ENCODE results near the gene CHGA. TPM values are rescaled to one million over a fixed set of nuclear protein-coding genes. Genes with fewer than 3 reads are reported as not detected.

Gene CHGA
- total RNA-seq, 1 experiment from 2014 or later = 8.5 TPM

- TF ChIP-seq, protein P1, sequence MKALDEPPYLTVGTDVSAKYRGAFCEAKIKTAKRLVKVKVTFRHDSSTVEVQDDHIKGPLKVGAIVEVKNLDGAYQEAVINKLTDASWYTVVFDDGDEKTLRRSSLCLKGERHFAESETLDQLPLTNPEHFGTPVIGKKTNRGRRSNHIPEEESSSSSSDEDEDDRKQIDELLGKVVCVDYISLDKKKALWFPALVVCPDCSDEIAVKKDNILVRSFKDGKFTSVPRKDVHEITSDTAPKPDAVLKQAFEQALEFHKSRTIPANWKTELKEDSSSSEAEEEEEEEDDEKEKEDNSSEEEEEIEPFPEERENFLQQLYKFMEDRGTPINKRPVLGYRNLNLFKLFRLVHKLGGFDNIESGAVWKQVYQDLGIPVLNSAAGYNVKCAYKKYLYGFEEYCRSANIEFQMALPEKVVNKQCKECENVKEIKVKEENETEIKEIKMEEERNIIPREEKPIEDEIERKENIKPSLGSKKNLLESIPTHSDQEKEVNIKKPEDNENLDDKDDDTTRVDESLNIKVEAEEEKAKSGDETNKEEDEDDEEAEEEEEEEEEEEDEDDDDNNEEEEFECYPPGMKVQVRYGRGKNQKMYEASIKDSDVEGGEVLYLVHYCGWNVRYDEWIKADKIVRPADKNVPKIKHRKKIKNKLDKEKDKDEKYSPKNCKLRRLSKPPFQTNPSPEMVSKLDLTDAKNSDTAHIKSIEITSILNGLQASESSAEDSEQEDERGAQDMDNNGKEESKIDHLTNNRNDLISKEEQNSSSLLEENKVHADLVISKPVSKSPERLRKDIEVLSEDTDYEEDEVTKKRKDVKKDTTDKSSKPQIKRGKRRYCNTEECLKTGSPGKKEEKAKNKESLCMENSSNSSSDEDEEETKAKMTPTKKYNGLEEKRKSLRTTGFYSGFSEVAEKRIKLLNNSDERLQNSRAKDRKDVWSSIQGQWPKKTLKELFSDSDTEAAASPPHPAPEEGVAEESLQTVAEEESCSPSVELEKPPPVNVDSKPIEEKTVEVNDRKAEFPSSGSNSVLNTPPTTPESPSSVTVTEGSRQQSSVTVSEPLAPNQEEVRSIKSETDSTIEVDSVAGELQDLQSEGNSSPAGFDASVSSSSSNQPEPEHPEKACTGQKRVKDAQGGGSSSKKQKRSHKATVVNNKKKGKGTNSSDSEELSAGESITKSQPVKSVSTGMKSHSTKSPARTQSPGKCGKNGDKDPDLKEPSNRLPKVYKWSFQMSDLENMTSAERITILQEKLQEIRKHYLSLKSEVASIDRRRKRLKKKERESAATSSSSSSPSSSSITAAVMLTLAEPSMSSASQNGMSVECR (CRISPR knock-in tag; IDR thresholded peaks at IDR 0.05; ENCODE audit: borderline replicate concordance) = no peak
- TF ChIP-seq CREB1 (CRISPR knock-in tag; IDR thresholded peaks at IDR 0.05) = no peak
- TF ChIP-seq JUN (CRISPR knock-in tag; IDR thresholded peaks at IDR 0.05) = no peak
- TF ChIP-seq CDX4 (CRISPR knock-in tag; IDR thresholded peaks at IDR 0.05; ENCODE audit: borderline replicate concordance) = no peak
- no peak for TF ChIP-seq TP53 (CRISPR knock-in tag; IDR thresholded peaks at IDR 0.05)
- TF ChIP-seq ZNF671 (CRISPR knock-in tag; IDR thresholded peaks at IDR 0.05) = no peak
- no peak for TF ChIP-seq FOXP4 (CRISPR knock-in tag; IDR thresholded peaks at IDR 0.05)
- TF ChIP-seq ZNF121 (CRISPR knock-in tag; IDR thresholded peaks at IDR 0.05) = no peak
Observed at GRCh38 chr14:92978229-92979021, 55.5 kb downstream of the CHGA start (continued).

DNA sequence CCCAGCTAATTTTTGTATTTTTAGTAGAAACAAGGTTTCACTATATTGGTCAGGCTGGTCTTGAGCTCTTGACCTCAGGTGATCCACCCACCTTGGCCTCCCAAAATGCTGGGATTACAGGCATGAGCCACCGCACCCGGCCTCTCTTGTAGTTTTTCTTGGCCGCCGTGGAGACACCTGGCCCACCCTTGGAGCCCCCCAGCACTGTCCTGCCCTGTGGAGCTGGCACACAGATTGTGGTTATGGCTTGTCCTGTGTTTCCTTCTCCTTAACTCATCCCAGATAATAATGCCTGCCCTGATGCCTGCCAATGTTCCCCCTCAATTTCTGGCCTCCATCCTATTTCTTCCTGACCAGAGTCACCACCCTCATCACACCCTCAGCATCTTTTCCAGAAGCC is 57.9 kb downstream of the CHGA start:
- peaks cover 73% of the 10 kb centered on the region for H3K36me3 Mint-ChIP-seq
- CTCF ChIA-PET = no interaction called here
- peaks cover 66% of the 10 kb centered on the region for H3K9me3 Mint-ChIP-seq
- H3K27me3 Mint-ChIP-seq (ENCODE audit: low read depth) = no peaks in the 10 kb centered on the region; the same call in none of the 2 replicates
- ATAC-seq (no peak), DNase-seq (ENCODE audit: low spot score) (no peak)
- H3K4me1 Mint-ChIP-seq = no peaks in the 10 kb centered on the region
- POLR2A ChIA-PET = no interaction called here
- no peak overlapping the region for H3K4me3 Mint-ChIP-seq
- TF ChIP-seq FOXK1 (CRISPR knock-in tag; IDR thresholded peaks at IDR 0.05) (no peak), CBFB (CRISPR knock-in tag; IDR thresholded peaks at IDR 0.05; ENCODE audit: low read depth) (no peak), NFATC4 (CRISPR knock-in tag; IDR thresholded peaks at IDR 0.05) (no peak), ZBTB21 (CRISPR knock-in tag; IDR thresholded peaks at IDR 0.05; ENCODE audit: borderline replicate concordance) (no peak), MAX (CRISPR knock-in tag; IDR thresholded peaks at IDR 0.05) (no peak), RELA (CRISPR knock-in tag; IDR thresholded peaks at IDR 0.05; ENCODE audit: borderline replicate concordance) (no peak)
- TF ChIP-seq, protein P2, sequence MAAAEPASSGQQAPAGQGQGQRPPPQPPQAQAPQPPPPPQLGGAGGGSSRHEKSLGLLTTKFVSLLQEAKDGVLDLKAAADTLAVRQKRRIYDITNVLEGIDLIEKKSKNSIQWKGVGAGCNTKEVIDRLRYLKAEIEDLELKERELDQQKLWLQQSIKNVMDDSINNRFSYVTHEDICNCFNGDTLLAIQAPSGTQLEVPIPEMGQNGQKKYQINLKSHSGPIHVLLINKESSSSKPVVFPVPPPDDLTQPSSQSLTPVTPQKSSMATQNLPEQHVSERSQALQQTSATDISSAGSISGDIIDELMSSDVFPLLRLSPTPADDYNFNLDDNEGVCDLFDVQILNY (CRISPR knock-in tag; IDR thresholded peaks at IDR 0.05) = no peak
- no peak overlapping the region for H3K27ac Mint-ChIP-seq

- CTCF ChIA-PET = no interaction called here
- no peak overlapping the region for H3K4me3 Mint-ChIP-seq
Observed at GRCh38 chr14:92981726-92982125, 58.8 kb downstream of the CHGA start.

More at GRCh38 chr14:92981726-92982125, 58.8 kb downstream of the CHGA start:
- 0 out of 2 replicates have a peak overlapping the region, but pooled peaks have one; percentile 44 for H3K27ac Mint-ChIP-seq
- ATAC-seq (no peak), DNase-seq (ENCODE audit: low spot score) (no peak)
- POLR2A ChIA-PET = no interaction called here
- H3K4me1 Mint-ChIP-seq = no peaks in the 10 kb centered on the region
- peaks cover 57% of the 10 kb centered on the region for H3K9me3 Mint-ChIP-seq
- H3K27me3 Mint-ChIP-seq (ENCODE audit: low read depth) = no peaks in the 10 kb centered on the region; the same call in none of the 2 replicates
- H3K36me3 Mint-ChIP-seq = peaks cover 65% of the 10 kb centered on the region
- TF ChIP-seq JUN (CRISPR knock-in tag; IDR thresholded peaks at IDR 0.05) (no peak), ETV6 (CRISPR knock-in tag; IDR thresholded peaks at IDR 0.05) (no peak), ZNF219 (CRISPR knock-in tag; IDR thresholded peaks at IDR 0.05; ENCODE audit: borderline replicate concordance) (no peak)
- TF ChIP-seq, protein P3, sequence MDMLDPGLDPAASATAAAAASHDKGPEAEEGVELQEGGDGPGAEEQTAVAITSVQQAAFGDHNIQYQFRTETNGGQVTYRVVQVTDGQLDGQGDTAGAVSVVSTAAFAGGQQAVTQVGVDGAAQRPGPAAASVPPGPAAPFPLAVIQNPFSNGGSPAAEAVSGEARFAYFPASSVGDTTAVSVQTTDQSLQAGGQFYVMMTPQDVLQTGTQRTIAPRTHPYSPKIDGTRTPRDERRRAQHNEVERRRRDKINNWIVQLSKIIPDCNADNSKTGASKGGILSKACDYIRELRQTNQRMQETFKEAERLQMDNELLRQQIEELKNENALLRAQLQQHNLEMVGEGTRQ (CRISPR knock-in tag; IDR thresholded peaks at IDR 0.05) = no peak
- TF ChIP-seq, protein P4, sequence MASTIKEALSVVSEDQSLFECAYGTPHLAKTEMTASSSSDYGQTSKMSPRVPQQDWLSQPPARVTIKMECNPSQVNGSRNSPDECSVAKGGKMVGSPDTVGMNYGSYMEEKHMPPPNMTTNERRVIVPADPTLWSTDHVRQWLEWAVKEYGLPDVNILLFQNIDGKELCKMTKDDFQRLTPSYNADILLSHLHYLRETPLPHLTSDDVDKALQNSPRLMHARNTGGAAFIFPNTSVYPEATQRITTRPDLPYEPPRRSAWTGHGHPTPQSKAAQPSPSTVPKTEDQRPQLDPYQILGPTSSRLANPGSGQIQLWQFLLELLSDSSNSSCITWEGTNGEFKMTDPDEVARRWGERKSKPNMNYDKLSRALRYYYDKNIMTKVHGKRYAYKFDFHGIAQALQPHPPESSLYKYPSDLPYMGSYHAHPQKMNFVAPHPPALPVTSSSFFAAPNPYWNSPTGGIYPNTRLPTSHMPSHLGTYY (CRISPR knock-in tag; IDR thresholded peaks at IDR 0.05) = no peak
